Suprapubic skin (tissue), 3 donors: ENCODE data around the gene LRRC4C.

Experiments
- POLR2AphosphoS5 ChIP-seq, 3 donors: sonication (generic); formaldehyde crosslinking; IDR thresholded peaks; one replicate each; pipeline ENCODE4 v1.6.1; 2017; ENCODE audit warnings: antibody characterized with exemption in 3 of 3
- TF ChIP-seq, protein P1 (sequence below), 2 donors: fragments of 200-600 bp in 1 of 2; fragments of 450-650 bp in 1 of 2; sonication (generic) in 1 of 2; IDR thresholded peaks; one replicate each; pipeline ENCODE4 v1.5.1; 2016 to 2019; ENCODE audit warnings: antibody characterized with exemption in 2 of 2, mild to moderate bottlenecking in 1 of 2, moderate library complexity in 1 of 2

DNA sequence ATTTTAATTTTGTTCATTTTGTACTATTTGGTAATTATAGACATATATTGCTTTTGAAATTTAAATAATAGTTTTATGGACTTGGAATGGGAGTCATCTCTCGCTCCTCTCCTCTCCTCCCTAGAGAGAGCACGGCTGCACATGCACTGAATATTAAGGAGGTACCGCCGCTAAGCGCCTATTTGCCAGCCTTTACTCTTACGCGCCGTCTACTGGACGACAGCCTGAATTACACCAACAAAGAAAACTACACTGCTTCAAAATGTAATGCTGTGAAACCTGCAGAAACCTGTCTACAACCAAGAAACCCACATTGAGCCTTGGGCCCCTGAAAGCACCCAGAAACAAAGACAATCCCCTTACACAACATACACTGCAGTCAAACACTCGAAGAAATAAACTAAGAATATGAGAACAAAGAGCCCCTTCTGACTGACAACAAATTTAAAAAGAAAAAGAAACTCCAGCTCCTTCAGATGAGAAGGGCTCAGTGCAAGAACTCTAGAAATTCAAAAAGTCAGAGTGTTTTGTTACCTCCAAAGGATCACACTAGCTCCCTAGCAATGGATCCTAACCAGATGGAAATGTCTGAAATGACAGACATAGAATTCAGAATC, 737.2 kb downstream of the LRRC4C start:
- no peak for TF ChIP-seq POLR2AphosphoS5 (IDR thresholded peaks at IDR 0.05)
- TF ChIP-seq, protein P1, sequence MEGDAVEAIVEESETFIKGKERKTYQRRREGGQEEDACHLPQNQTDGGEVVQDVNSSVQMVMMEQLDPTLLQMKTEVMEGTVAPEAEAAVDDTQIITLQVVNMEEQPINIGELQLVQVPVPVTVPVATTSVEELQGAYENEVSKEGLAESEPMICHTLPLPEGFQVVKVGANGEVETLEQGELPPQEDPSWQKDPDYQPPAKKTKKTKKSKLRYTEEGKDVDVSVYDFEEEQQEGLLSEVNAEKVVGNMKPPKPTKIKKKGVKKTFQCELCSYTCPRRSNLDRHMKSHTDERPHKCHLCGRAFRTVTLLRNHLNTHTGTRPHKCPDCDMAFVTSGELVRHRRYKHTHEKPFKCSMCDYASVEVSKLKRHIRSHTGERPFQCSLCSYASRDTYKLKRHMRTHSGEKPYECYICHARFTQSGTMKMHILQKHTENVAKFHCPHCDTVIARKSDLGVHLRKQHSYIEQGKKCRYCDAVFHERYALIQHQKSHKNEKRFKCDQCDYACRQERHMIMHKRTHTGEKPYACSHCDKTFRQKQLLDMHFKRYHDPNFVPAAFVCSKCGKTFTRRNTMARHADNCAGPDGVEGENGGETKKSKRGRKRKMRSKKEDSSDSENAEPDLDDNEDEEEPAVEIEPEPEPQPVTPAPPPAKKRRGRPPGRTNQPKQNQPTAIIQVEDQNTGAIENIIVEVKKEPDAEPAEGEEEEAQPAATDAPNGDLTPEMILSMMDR (IDR thresholded peaks at IDR 0.05): no peak
